ENCODE measurements around the gene CCSER1.
"Not testable (repeated sequence)": the region's sequence is repeated elsewhere in the genome, so short reads cannot be mapped to it uniquely, and the experiment has no call there.

Gene CCSER1

GRCh38 chr4:91222014-91222413, 1094.8 kb downstream of the CCSER1 start:
- no peak for DNase-seq

GRCh38 chr4:91226867-91227266, 1099.7 kb downstream of the CCSER1 start:
- DNase-seq = no peak

- DNase-seq = no peak
Observed at GRCh38 chr4:91228659-91229058, 1101.5 kb downstream of the CCSER1 start.

- DNase-seq = no peak
Observed at GRCh38 chr4:91233164-91233563, 1106.0 kb downstream of the CCSER1 start.

- DNase-seq = no peak
Observed at GRCh38 chr4:91243132-91243531, 1115.9 kb downstream of the CCSER1 start.

- DNase-seq = no peak
Observed at GRCh38 chr4:91256043-91256442, 1128.8 kb downstream of the CCSER1 start.

GRCh38 chr4:91256751-91257150, 1129.6 kb downstream of the CCSER1 start:
- DNase-seq = no peak

GRCh38 chr4:91257721-91258120, 1130.5 kb downstream of the CCSER1 start:
- no peak for DNase-seq

- DNase-seq = no peak
Observed at GRCh38 chr4:91258326-91258725, 1131.1 kb downstream of the CCSER1 start.

GRCh38 chr4:91267543-91267942, 1140.3 kb downstream of the CCSER1 start:
- DNase-seq = no peak

GRCh38 chr4:91268481-91268880, 1141.3 kb downstream of the CCSER1 start:
- DNase-seq = not testable (repeated sequence)

- no peak for DNase-seq
Observed at GRCh38 chr4:91268913-91269312, 1141.7 kb downstream of the CCSER1 start.

GRCh38 chr4:91279899-91280298, 1152.7 kb downstream of the CCSER1 start:
- no peak for DNase-seq

- DNase-seq = no peak
Observed at GRCh38 chr4:91280551-91281290, 1153.5 kb downstream of the CCSER1 start.

GRCh38 chr4:91282217-91282616, 1155.0 kb downstream of the CCSER1 start:
- no peak for DNase-seq

- no peak for DNase-seq
Observed at GRCh38 chr4:91283726-91284230, 1156.6 kb downstream of the CCSER1 start.

- DNase-seq = no peak
Observed at GRCh38 chr4:91284480-91284879, 1157.3 kb downstream of the CCSER1 start.

- no peak for DNase-seq
Observed at GRCh38 chr4:91285487-91285886, 1158.3 kb downstream of the CCSER1 start.

GRCh38 chr4:91288702-91289311, 1161.6 kb downstream of the CCSER1 start:
- no peak for DNase-seq

GRCh38 chr4:91298156-91298700, 1171.0 kb downstream of the CCSER1 start:
- no peak for DNase-seq

GRCh38 chr4:91298824-91299223, 1171.6 kb downstream of the CCSER1 start:
- DNase-seq = no peak

- DNase-seq = no peak
Observed at GRCh38 chr4:91302120-91302519, 1174.9 kb downstream of the CCSER1 start.

- DNase-seq = no peak
Observed at GRCh38 chr4:91304292-91304691, 1177.1 kb downstream of the CCSER1 start.

GRCh38 chr4:91317434-91317833, 1190.2 kb downstream of the CCSER1 start:
- DNase-seq = no peak
